ENCODE data around the gene TRAF3.

Gene TRAF3

GRCh38 chr14:102867826-102868580, 90.8 kb downstream of the TRAF3 start:
- Histone ChIP-seq H2AFZ (ENCODE audit: low read depth) (no peak overlapping the region), H4K20me1 (ENCODE audit: insufficient read depth) (no peaks in the 10 kb centered on the region), H3K79me2 (ENCODE audit: insufficient read depth, low read depth) (peaks cover 21% of the 10 kb centered on the region; the same call in 1 of the 2 replicates), H3K9ac (no peak overlapping the region), H3K27me3 (ENCODE audit: insufficient read depth, low read depth) (no peaks in the 10 kb centered on the region), H3K36me3 (ENCODE audit: insufficient read depth) (no peaks in the 10 kb centered on the region), H3K27ac (no peak overlapping the region), H3K4me1 (ENCODE audit: low read depth, poor library complexity, severe bottlenecking) (peaks cover 16% of the 10 kb centered on the region), H3K4me3 (IDR thresholded peaks at IDR 0.05; ENCODE audit: insufficient read depth, low read depth, low read length) (no peak overlapping the region), H3K4me2 (no peak overlapping the region)
- TF ChIP-seq CTCF (conservative IDR thresholded peaks at IDR 0.05; ENCODE audit: low read depth, low read length) = no peak

GRCh38 chr14:102868956-102869547, 91.8 kb downstream of the TRAF3 start:
- H2AFZ ChIP-seq (ENCODE audit: low read depth) = no peak overlapping the region
- no peak for TF ChIP-seq CTCF (conservative IDR thresholded peaks at IDR 0.05; ENCODE audit: low read depth, low read length)
- H3K4me3 ChIP-seq (IDR thresholded peaks at IDR 0.05; ENCODE audit: insufficient read depth, low read depth, low read length) = no peak overlapping the region
- no peaks in the 10 kb centered on the region for H3K36me3 ChIP-seq (ENCODE audit: insufficient read depth)
- no peak overlapping the region for H3K27ac ChIP-seq
- peaks cover 12% of the 10 kb centered on the region; the same call in 1 of the 2 replicates for H3K79me2 ChIP-seq (ENCODE audit: insufficient read depth, low read depth)
- H3K4me2 ChIP-seq = no peak overlapping the region
- H3K4me1 ChIP-seq (ENCODE audit: low read depth, poor library complexity, severe bottlenecking) = peaks cover 16% of the 10 kb centered on the region
- H3K27me3 ChIP-seq (ENCODE audit: insufficient read depth, low read depth) = no peaks in the 10 kb centered on the region
- H4K20me1 ChIP-seq (ENCODE audit: insufficient read depth) = no peaks in the 10 kb centered on the region
- no peak overlapping the region for H3K9ac ChIP-seq

GRCh38 chr14:102870246-102870645, 93.0 kb downstream of the TRAF3 start:
- H3K9ac ChIP-seq = no peak overlapping the region

More at GRCh38 chr14:102870246-102870645, 93.0 kb downstream of the TRAF3 start:
- H3K4me1 ChIP-seq (ENCODE audit: low read depth, poor library complexity, severe bottlenecking) = peaks cover 16% of the 10 kb centered on the region
- peaks cover 12% of the 10 kb centered on the region; the same call in 1 of the 2 replicates for H3K79me2 ChIP-seq (ENCODE audit: insufficient read depth, low read depth)
- H4K20me1 ChIP-seq (ENCODE audit: insufficient read depth) = no peaks in the 10 kb centered on the region
- no peak overlapping the region for H3K4me2 ChIP-seq
- no peaks in the 10 kb centered on the region for H3K27me3 ChIP-seq (ENCODE audit: insufficient read depth, low read depth)
- no peak overlapping the region for H2AFZ ChIP-seq (ENCODE audit: low read depth)
- H3K4me3 ChIP-seq (IDR thresholded peaks at IDR 0.05; ENCODE audit: insufficient read depth, low read depth, low read length) = no peak overlapping the region
- no peak for TF ChIP-seq CTCF (conservative IDR thresholded peaks at IDR 0.05; ENCODE audit: low read depth, low read length)
- H3K27ac ChIP-seq = no peak overlapping the region
- no peaks in the 10 kb centered on the region for H3K36me3 ChIP-seq (ENCODE audit: insufficient read depth)
